Kidney epithelial cell (primary cell): Measurements from ENCODE around the gene ARSJ. TPM values are rescaled to one million over a fixed set of nuclear protein-coding genes. Genes with fewer than 3 reads are reported as not detected.
A peak's percentile ranks its signal among the peaks of the same experiment; 100 is the strongest.

Source experiments
- DNase-seq: peaks from one replicate; pipeline ENCODE4 v3.0.0-alpha.2; 2010; ENCODE audit warnings: low read depth
- H3K27me3 ChIP-seq: 2 replicates; pipeline ENCODE4 v1.6.0; 2011; ENCODE audit warnings: low read length; ENCODE audit not compliant: control insufficient read depth, insufficient read depth
- H3K36me3 ChIP-seq: 2 replicates; pipeline ENCODE4 v1.5.1; 2011; ENCODE audit warnings: low read length; ENCODE audit not compliant: control insufficient read depth, insufficient read depth
- H3K4me3 ChIP-seq: 2 replicates; pipeline ENCODE4 v1.5.1; 2011; ENCODE audit warnings: low read depth, mild to moderate bottlenecking, control low read depth, low read length
- CTCF ChIP-seq: IDR thresholded peaks from 2 replicates; pipeline ENCODE4 v1.5.1; 2011; ENCODE audit warnings: mild to moderate bottlenecking, moderate library complexity, low read length, control low read depth, inconsistent platforms; ENCODE audit not compliant: insufficient read depth, poor library complexity, severe bottlenecking
- total RNA-seq: library from RNA; depleted of rRNA; stranded (reverse); fragments of >200 nt; gene quantifications from 2 replicates; pipeline ENCODE4 v1.2.3, GENCODE V29; 2015

Gene ARSJ
- total RNA-seq, 1 donor from 2014 or later = 13.8 TPM

- DNase-seq = no peak
- TF ChIP-seq CTCF = no peak
- H3K4me3 ChIP-seq = no peak overlapping the region
- no peaks in the 10 kb centered on the region for H3K36me3 ChIP-seq
- no peaks in the 10 kb centered on the region for H3K27me3 ChIP-seq
Measured at GRCh38 chr4:113919145-113919544, 60.3 kb downstream of the ARSJ start.

GRCh38 chr4:113908829-113909228 is 70.6 kb downstream of the ARSJ start:
- TF ChIP-seq CTCF = no peak
- no peak overlapping the region for H3K4me3 ChIP-seq
- no peaks in the 10 kb centered on the region for H3K27me3 ChIP-seq
- no peak for DNase-seq
- no peaks in the 10 kb centered on the region for H3K36me3 ChIP-seq

- Histone ChIP-seq H3K4me3 (no peak overlapping the region), H3K36me3 (no peaks in the 10 kb centered on the region), H3K27me3 (no peaks in the 10 kb centered on the region)
- DNase-seq = no peak
- TF ChIP-seq CTCF = no peak
Measured at GRCh38 chr4:113907559-113907958, 71.9 kb downstream of the ARSJ start.

- Histone ChIP-seq H3K36me3 (no peaks in the 10 kb centered on the region), H3K27me3 (no peaks in the 10 kb centered on the region), H3K4me3 (no peak overlapping the region)
- DNase-seq = no peak
- TF ChIP-seq CTCF = no peak
Measured at GRCh38 chr4:113905301-113905700, 74.1 kb downstream of the ARSJ start.

GRCh38 chr4:113904877-113905276 is 74.6 kb downstream of the ARSJ start:
- no peak for TF ChIP-seq CTCF
- DNase-seq = no peak
- Histone ChIP-seq H3K36me3 (no peaks in the 10 kb centered on the region), H3K4me3 (no peak overlapping the region), H3K27me3 (no peaks in the 10 kb centered on the region)

GRCh38 chr4:113901994-113902787 is 77.3 kb downstream of the ARSJ start:
- DNase-seq = peak; percentile 23
- H3K4me3 ChIP-seq = no peak overlapping the region
- no peaks in the 10 kb centered on the region for H3K27me3 ChIP-seq
- peak; percentile 17 for TF ChIP-seq CTCF
- no peaks in the 10 kb centered on the region for H3K36me3 ChIP-seq
